HG02759 (cell line): ENCODE measurements around the gene ARHGAP32.

Source experiments
- ATAC-seq: cut with Tn5 transposase; IDR thresholded peaks from one replicate; pipeline ENCODE4 v1.9.1; 2021; ENCODE audit warnings: mild to moderate bottlenecking, moderate library complexity; ENCODE audit not compliant: unreplicated experiment

ARHGAP32 gene

DNA sequence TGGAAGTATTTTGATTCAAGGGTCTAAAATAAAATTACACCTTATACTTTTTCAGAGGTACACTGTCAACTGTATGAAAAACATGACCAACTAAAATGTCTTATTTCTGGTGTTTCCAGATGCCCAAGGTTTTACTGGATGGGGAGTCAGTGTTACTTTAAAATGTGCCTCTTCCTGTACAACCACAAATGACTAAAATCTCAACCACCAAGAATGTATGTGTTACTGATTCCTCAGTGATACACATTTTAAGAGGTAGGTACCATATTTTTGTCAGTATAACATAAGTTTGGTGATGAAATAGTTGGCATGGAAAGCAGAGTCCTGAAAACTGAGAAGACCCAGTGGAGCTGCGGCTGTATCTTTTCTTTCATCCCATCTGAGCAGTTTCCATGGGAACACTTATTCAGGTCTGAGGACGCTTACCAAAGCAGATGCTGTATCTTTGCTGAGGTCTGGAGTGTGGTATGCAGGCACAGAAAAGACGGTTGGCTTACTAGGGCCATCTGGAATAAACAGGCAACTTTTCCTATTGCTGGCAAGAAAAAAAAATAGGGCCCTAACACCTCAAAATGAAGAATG lies 228.3 kb downstream of the ARHGAP32 start:
- ATAC-seq = no peak

DNA sequence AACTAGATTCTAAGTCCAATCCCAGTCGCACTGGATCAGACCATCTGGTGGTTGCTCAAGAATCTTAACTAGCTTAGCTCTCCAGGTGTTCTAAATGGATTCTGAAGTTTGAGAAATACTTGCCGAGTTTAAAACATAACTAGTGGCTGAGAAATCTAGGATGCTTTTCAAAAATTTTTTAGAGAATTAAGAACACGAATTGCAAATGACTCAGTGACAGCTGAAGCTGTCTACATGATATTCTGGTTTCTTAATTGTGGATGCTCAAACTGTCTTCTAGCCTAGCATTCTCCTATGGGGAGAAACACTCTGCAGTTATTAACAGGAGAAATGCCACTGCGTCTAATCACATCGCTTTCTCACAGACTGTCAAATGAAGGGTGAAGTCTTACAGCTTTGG lies 229.2 kb downstream of the ARHGAP32 start:
- no peak for ATAC-seq

DNA sequence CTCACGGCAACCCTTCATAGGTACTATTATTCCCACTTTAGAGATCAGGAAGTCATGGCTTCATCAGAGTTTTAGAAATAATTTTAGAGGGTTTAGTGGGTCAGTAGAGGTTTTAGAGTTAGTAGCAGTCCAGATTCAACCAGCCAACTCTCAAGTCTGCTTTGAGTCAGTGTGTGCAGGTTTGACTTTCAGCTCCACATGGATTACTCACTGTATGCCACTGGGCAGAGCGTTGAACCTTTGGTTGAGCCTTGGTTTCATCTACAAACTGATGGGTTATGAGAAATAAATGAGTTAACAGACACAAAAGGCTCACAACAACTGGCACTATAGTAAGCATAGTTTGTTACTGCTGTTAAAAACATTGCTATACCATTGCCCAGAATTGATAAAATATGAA lies 230.5 kb downstream of the ARHGAP32 start:
- no peak for ATAC-seq

- no peak for ATAC-seq
These were observed 235.0 kb downstream of the ARHGAP32 start for GRCh38 chr11:128957202-128957482.

DNA sequence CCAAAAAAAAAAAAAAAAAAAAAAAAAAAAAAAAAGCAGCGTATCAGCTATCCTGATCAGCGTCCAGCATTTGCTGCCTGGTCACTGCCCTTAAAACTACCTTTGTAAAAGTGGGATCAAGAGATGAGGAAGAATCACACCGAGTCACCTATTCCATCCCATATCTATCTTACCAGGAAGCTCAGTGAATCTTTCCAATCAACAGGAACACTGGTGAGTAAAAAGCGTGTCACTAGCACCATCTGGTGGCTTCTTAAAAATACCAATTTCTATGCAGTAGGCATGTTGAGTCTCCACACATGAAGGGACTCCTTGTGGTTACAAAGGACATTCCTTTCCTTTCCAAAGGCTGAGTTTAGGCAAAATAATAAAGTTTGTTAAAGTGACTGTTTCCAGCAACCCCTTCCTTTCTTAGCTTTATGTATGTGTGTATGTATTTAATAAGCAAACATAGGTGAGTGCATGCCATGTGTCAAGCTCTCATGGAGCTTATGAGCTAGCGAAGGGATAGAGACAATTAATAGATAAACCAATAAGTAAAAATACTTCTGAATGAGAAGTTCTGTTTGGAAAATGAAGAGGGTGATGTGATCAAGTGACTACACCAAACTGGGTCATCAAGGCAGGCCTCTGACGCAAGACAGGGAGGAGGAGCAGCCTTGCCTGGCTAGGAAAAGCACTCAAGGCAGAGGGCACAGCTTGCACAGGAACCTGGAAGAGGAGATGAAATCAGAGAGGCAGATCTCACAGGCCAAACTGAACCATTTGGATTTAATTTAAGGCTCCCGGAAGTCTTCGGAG lies 235.5 kb downstream of the ARHGAP32 start:
- peak; percentile 56 for ATAC-seq

DNA sequence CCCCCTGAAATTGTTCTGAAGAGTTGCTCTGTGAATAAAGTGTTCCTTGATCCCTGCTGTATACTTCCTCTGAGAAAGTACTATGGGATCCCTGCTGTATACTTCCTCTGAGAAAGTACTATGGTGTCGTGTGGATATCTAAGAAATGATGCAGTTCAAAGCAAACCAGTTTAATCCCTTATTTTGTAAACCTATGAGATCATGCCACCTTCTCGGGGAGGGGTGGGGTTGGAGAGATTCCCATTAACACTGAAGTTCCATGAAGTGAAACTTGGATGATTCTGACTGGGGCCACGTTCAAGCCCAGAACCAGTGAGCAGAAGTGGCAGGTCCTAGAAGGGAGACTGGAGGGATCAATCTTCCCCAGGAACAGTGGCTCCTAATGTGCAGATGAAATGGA lies 236.5 kb downstream of the ARHGAP32 start:
- ATAC-seq = no peak

DNA sequence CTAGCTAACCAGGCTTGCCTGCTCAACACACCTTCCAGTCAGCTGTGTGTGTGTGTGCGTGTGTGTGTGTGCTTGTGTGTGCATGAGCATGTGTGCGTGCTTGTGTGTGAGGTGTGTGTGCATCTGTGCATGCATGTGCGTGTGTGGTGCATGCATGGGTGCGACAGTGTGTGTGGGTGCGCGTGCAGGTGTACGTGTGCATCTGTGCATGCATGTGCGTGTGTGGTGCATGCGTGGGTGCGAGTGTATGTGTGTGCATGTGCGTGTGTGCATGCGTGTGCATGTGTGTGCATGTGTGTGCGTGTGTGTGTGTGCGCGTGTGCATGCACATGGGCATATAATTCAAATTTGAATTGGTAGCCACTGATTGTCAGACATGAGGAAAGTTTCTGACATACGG lies 239.0 kb downstream of the ARHGAP32 start:
- no peak for ATAC-seq

- ATAC-seq = no peak
These were observed 242.2 kb downstream of the ARHGAP32 start for GRCh38 chr11:128949791-128950454.

- no peak for ATAC-seq
These were observed 243.5 kb downstream of the ARHGAP32 start for GRCh38 chr11:128948583-128948982.

DNA sequence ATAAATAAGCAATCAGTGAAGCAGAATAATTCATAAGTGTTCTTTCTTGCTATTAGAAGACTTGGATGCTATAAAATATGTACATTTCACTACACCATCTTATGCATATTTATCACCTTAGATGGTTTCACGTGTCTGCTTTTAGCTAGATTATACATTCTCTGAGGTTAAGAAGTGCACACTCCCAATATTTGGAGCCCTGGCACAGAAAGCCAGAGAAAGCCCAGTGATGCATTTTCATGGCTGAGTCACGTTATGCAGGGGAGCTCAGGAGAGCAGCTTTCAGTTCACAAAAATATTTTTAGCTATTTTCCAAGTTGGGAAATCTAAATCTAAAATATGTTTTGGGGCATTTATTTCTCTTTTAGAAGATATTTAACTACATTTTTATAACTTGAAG lies 244.4 kb downstream of the ARHGAP32 start:
- no peak for ATAC-seq

- no peak for ATAC-seq
These were observed 245.5 kb downstream of the ARHGAP32 start for GRCh38 chr11:128946648-128947047.

- ATAC-seq = no peak
These were observed 248.6 kb downstream of the ARHGAP32 start for GRCh38 chr11:128943428-128943976.

GRCh38 chr11:128942817-128943427 lies 249.2 kb downstream of the ARHGAP32 start, which contains the start of gene TP53AIP1:
Gene TP53AIP1, minus strand, starts transcription at chr11:128942871. Its CDS starts 5,053 bp downstream, at chr11:128937818.
- no peak for ATAC-seq

DNA sequence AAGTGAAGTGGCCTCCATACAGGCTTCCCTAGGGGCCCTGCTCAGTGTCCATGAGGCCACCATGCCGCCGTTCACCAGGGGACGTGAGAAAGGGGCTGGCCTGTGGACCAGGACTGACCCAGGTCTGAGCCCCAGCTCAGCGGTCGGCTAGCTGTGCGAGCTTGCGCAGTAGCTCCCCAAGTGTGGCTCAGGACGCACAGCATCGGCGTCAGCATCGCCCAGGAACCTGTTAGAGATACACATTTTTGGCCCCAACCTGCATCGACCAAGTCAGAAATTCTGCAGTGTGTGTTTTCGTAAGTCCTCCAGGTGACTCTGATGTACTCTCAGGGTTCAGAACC lies 249.9 kb downstream of the ARHGAP32 start:
- ATAC-seq = no peak

DNA sequence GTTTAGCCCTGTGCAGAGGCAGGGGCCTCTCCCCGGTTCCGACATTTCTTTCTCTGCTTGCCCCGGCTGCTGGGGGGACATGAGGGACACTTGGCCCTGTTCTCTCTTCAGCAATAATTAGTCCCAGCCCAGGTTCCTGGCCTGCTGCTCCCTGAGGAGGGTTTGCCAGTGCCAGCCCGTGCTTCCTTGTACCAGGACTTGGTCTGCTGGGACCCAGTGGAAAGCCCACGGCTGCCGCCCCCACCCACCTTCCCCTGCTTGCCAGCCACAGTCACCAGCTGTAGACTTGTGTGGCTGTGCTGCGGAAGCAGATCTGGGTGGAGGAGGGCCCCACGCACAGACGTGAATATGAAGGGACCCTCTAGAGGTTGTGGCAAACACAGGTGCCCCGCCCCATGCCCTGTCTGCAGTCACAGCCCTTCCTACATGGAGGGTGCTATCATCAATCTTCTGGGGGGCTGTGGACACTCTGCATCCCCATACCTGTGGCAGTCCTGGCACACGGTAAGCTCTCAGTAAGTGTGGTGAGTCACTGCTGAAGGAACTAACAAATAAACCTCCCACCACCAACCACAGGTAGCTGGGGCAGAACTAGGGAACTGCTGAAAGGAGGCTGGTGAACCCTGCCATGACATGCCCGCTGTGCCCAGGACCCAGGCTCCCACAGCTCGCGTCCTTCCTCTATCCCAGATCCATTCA lies 250.4 kb downstream of the ARHGAP32 start:
- no peak for ATAC-seq

DNA sequence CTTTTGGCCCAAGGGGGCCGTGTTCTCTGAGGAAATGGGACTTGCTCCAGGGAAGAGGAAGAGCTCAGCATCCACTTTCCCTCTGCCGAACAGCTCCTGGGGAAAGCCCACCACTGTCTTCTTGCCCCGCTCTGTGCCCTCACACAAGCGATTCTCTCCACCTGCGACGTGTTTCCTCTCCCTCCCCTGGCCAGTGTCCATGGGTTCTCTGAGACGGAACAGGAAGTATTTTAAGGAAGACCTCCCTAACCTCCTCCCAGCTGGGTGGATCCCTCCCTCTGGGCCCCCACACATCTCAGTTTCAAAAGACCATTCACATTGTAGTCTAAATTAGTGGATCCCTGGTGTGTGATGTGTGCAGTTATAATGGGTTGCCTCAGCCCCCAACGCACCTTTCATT lies 251.0 kb downstream of the ARHGAP32 start:
- ATAC-seq = no peak

DNA sequence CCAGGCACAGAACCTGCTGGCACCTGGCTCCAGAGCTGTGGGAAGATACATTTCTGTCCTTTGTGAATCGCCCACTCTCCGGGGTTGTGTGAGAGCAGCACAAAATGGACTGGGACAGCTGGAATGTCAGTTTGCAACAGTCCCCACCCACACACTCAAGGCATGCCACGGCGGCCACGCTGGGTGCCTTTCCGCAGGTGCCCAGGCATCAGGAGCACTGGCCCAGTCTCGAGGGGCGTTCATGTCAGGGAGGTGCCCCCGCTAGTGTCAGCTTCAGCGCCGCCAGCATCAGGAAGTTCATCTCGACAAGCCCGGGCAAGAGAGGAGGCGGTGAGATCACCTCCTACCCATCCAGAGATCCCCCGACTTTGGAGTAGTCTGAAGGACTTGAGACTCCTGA lies 251.5 kb downstream of the ARHGAP32 start:
- ATAC-seq = no peak

GRCh38 chr11:128940156-128940555 lies 252.0 kb downstream of the ARHGAP32 start:
- no peak for ATAC-seq

GRCh38 chr11:128939591-128939990 lies 252.5 kb downstream of the ARHGAP32 start:
- ATAC-seq = no peak

DNA sequence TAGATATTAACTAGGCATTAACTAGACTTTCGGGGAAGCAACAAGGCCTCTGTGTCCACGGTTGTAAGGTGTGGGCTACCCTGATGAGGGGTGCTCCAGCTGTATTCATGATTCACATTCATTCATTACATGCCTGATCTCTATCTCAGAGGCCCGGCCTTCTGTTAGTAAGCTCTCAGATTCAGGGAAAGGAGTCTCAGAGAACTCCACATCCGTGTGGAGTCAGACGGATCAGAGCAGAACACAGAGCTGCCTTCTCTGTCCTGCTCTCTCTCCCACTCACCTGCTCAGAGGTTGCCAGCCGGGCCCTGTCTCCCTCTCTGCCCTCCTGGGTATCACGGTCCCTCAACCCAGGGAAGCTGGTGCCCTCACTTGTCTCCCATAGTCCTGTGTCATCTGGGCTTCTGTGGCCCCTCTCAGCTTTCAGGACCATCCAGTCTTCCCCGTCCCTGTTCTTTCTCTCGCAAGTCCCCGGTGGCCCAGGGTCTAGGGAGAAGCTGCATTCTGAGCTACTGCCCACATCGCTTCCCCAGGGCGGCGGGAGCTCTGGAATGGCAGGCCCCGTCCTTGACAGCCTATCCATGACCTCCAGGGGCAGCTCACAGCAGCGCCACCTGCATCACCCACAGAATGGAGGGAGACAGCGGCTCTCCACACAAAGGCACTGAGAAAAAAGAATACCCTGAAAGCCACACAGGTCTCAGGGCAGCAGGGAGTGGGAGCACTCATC lies 253.8 kb downstream of the ARHGAP32 start:
- no peak for ATAC-seq
